Spleen (tissue), 11 donors: Measurements from ENCODE around the gene GLYATL1. TPM values are rescaled to one million over a fixed set of nuclear protein-coding genes. Genes with fewer than 3 reads are reported as not detected.

Experiments
- DNase-seq: peaks from one replicate; pipeline ENCODE4 v3.0.0-alpha.2; 2020
- H3K27ac ChIP-seq, 8 donors: fragments of 200-600 bp; sonication (generic) in 7 of 8; 1 replicate in 4 of 8; 2 replicates in 4 of 8; pipeline versions ENCODE4 v1.5.0 to v1.8.0; 2016 to 2021; ENCODE audit warnings: inconsistent platforms in 4 of 8, mild to moderate bottlenecking in 4 of 8, moderate library complexity in 1 of 8
- H3K27me3 ChIP-seq, 7 donors: fragments of 200-600 bp; sonication (generic) in 6 of 7; replicated peaks in 1 of 7; 1 replicate in 4 of 7; 2 replicates in 3 of 7; pipeline versions ENCODE4 v1.5.0 to v1.8.0; 2016 to 2021; ENCODE audit warnings: inconsistent platforms in 3 of 7, mild to moderate bottlenecking in 1 of 7
- H3K36me3 ChIP-seq, 6 donors: fragments of 200-600 bp; sonication (generic) in 5 of 6; 1 replicate in 4 of 6; 2 replicates in 2 of 6; pipeline versions ENCODE4 v1.5.0 to v1.8.0; 2016 to 2021; ENCODE audit warnings: inconsistent platforms in 2 of 6
- H3K4me1 ChIP-seq, 6 donors: fragments of 200-600 bp; sonication (generic) in 5 of 6; 1 replicate in 3 of 6; 2 replicates in 3 of 6; pipeline versions ENCODE4 v1.5.0 to v1.8.0; 2016 to 2021; ENCODE audit warnings: inconsistent platforms in 3 of 6
- H3K4me3 ChIP-seq, 8 donors: fragments of 200-600 bp; sonication (generic) in 7 of 8; 1 replicate in 4 of 8; 2 replicates in 4 of 8; pipeline versions ENCODE4 v1.5.0 to v1.8.0; 2016 to 2021; ENCODE audit warnings: inconsistent platforms in 4 of 8, mild to moderate bottlenecking in 4 of 8, moderate library complexity in 2 of 8
- H3K9me3 ChIP-seq, 8 donors: fragments of 200-600 bp; sonication (generic) in 7 of 8; 1 replicate in 4 of 8; 2 replicates in 4 of 8; pipeline versions ENCODE4 v1.5.0 to v1.8.0; 2016 to 2021; ENCODE audit warnings: inconsistent platforms in 4 of 8
- POLR2A ChIP-seq, 3 donors: fragments of 450-650 bp; IDR thresholded peaks; one replicate each; pipeline ENCODE4 v1.5.1; 2017; ENCODE audit warnings: antibody characterized with exemption in 3 of 3, mild to moderate bottlenecking in 1 of 3
- POLR2AphosphoS5 ChIP-seq, 3 donors: sonication (generic); formaldehyde crosslinking; IDR thresholded peaks; one replicate each; pipeline ENCODE4 v1.5.1; 2017; ENCODE audit warnings: antibody characterized with exemption in 3 of 3
- WGBS, 5 donors: extraction: QIAGEN DNeasy Blood & Tissue Kit in 3 of 5; methylation state at CpG; one replicate each; pipeline versions ENCODE4 v1.1.5 to v1.1.7; 2013 to 2018; 5-methylcytosine and 5-hydroxymethylcytosine counted together
- intact Hi-C: fragments of 100-400 bp; cut with DNase I; formaldehyde crosslinking; loops from one replicate; pipeline ENCODE4 v1.15.0; 2023; ENCODE audit warnings: low total_unique reads
- polyA plus RNA-seq, 3 donors: library from polyadenylated mRNA; stranded (reverse); fragments of 200-250 nt; gene quantifications; one replicate each; pipeline ENCODE4 v1.2.1, GENCODE V29; 2013
- total RNA-seq, 7 donors: library from RNA; depleted of rRNA in 3 of 7; stranded (reverse); fragments of >200 nt in 3 of 7; fragmentation: NEBNext Ultra II Directional in 4 of 7; extraction: Animal tissue kit (Norgen Biotek cat#: 25700) in 4 of 7; gene quantifications; one replicate each; pipeline versions ENCODE4 v1.1.0 to v1.2.1, GENCODE V29; 2016 to 2021
- TF ChIP-seq, protein P1 (sequence below), 11 experiments: fragments of 200-600 bp in 7 of 11; fragments of 450-650 bp in 4 of 11; sonication (generic) in 4 of 11; IDR thresholded peaks in 8 of 11; conservative IDR thresholded peaks in 3 of 11; 1 replicate in 7 of 11; 2 replicates in 4 of 11; pipeline versions ENCODE4 v1.4.0 to v1.8.0; 2016 to 2021; ENCODE audit warnings: antibody characterized with exemption in 11 of 11, inconsistent platforms in 4 of 11, mild to moderate bottlenecking in 1 of 11
- donor health status: healthy with polysubstance abuse.
- donor health status: DM: no; HTN: no; CAD: no; lungs with moderate emphysema.
- donor health status: DM: no; HTN: no; CAD: no.
- donor health status: Bipolar disorder and iron deficiency.
- donor health status: healthy.
- donor health status: DM: no; HTN: no; CAD: no.
- donor health status: DM: yes; HTN: yes; CAD: no.

Gene GLYATL1
- total and polyA plus RNA-seq, 10 donors = not detected

DNA sequence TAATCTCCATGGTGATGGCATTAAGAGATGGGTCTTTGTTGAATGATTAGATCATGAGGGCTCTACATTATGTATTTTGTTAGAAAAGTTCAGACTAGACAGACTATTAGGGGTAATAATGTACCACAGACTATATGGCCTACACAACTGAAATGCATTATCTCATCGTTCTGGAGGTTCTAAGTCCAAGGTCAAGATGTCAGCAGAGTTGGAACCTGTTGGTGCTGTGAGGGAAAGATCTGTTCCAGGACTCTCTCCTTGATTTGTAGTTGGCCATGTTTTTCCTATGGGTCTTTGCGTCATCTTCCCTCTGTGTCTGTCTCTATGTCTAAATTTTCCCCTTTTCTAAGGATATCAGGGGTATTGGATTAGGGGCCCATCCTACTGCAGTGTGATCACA lies 8.4 kb upstream of the GLYATL1 start:
- peaks cover 0 to 26% (median 0%) of the 10 kb centered on the region in 7 donors for H3K27me3 ChIP-seq
- no peak overlapping the region for H3K4me3 ChIP-seq
- no peaks in the 10 kb centered on the region for H3K36me3 ChIP-seq
- 72 to 92% (median 83%) methylated on average over 2 of the region's 2 CpGs for WGBS, 5 donors
- DNase-seq = no peak
- H3K9me3 ChIP-seq = no peaks in the 10 kb centered on the region
- intact Hi-C loops = no loop called here
- no peak overlapping the region for H3K27ac ChIP-seq
- peaks cover 0 to 13% (median 0%) of the 10 kb centered on the region in 6 donors for H3K4me1 ChIP-seq
- TF ChIP-seq, protein P1, sequence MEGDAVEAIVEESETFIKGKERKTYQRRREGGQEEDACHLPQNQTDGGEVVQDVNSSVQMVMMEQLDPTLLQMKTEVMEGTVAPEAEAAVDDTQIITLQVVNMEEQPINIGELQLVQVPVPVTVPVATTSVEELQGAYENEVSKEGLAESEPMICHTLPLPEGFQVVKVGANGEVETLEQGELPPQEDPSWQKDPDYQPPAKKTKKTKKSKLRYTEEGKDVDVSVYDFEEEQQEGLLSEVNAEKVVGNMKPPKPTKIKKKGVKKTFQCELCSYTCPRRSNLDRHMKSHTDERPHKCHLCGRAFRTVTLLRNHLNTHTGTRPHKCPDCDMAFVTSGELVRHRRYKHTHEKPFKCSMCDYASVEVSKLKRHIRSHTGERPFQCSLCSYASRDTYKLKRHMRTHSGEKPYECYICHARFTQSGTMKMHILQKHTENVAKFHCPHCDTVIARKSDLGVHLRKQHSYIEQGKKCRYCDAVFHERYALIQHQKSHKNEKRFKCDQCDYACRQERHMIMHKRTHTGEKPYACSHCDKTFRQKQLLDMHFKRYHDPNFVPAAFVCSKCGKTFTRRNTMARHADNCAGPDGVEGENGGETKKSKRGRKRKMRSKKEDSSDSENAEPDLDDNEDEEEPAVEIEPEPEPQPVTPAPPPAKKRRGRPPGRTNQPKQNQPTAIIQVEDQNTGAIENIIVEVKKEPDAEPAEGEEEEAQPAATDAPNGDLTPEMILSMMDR (IDR thresholded peaks at IDR 0.05 in 8 of 11, conservative IDR thresholded peaks at IDR 0.05 in 3 of 11) = no peak
- TF ChIP-seq POLR2A (IDR thresholded peaks at IDR 0.05) (no peak), POLR2AphosphoS5 (IDR thresholded peaks at IDR 0.05) (no peak)

DNA sequence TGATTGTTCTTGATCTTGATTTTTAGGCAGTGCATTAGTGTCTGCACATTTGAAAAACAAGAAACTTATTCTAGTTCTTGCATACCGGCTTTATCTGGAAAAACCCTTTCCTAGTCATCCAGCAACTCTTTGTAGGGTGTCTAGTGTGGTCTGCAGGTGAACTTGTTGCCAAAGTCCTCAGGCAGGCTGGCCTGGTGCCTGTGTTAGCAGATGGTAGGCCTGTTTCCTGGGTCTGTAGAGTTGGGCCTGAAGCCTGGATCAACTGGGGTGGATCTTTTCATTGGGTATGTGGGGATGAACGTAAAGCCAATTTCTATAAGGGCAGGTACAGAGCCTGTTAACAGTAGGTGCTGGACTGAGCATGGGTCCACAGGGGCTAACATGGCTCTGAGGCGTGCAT lies 5.6 kb upstream of the GLYATL1 start:
- 77 to 91% (median 82%) methylated on average over 3 of the region's 3 CpGs for WGBS, 5 donors
- Histone ChIP-seq H3K36me3 (no peaks in the 10 kb centered on the region), H3K9me3 (no peaks in the 10 kb centered on the region), H3K4me1 (no peaks in the 10 kb centered on the region), H3K27me3 (peaks cover 0 to 12% (median 0%) of the 10 kb centered on the region in 7 donors), H3K27ac (no peak overlapping the region), H3K4me3 (no peak overlapping the region)
- intact Hi-C loops = no loop called here
- DNase-seq = no peak
- TF ChIP-seq, protein P1 (IDR thresholded peaks at IDR 0.05 in 8 of 11, conservative IDR thresholded peaks at IDR 0.05 in 3 of 11) = no peak
- TF ChIP-seq POLR2AphosphoS5 (IDR thresholded peaks at IDR 0.05) (no peak), POLR2A (IDR thresholded peaks at IDR 0.05) (no peak)

DNA sequence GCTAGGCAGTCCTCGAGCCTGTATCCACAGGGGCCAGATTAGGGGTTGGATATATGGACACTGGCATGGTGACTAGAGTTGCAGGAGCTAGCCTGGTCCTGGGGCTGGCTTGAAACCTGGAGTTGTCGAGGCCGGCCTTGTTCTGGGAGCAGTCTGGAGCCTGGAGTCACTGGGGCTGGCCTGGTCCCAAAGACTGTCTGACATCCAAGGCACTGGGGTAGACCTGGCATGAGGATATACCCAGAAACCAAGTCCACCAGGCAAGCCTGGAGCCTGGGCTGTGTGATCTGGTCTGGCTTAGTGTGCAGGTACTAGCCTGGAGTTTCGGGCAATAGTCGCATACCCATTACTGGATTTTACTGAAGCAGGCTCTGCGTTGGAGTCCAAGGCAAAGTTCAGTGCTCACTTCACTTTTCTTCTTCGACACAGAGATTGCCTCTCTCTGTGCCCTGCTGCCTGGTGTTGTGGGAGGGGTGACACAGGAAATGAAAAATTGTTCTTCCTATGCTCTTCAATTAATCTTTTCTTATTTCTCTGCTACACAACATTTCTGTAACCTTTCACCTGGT lies 4.3 kb upstream of the GLYATL1 start:
- intact Hi-C loops = no loop called here
- TF ChIP-seq POLR2A (IDR thresholded peaks at IDR 0.05) (no peak), POLR2AphosphoS5 (IDR thresholded peaks at IDR 0.05) (no peak)
- TF ChIP-seq, protein P1 (IDR thresholded peaks at IDR 0.05 in 8 of 11, conservative IDR thresholded peaks at IDR 0.05 in 3 of 11) = no peak
- H3K9me3 ChIP-seq = no peaks in the 10 kb centered on the region

DNA sequence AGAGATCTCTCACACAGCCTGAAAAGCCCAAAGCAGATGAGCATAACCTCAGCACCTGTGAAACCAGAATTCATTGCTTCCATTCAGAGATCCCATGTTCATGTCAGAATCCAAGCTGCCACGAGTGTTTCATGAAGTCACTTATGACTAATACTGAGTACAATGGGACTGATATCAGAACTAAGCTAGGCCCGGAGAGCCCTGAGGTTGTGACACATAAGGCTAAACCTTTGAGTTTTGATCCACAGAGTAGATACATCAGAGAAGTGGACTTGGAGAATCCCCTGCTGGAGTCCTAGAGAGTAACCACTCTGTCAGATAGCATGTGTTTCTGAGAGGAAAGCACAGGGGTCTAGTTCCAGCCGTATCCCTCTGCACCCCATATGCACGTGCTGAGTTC lies 890 bp upstream of the GLYATL1 start:
- Histone ChIP-seq H3K36me3 (no peaks in the 10 kb centered on the region), H3K27me3 (no peaks in the 10 kb centered on the region), H3K9me3 (no peaks in the 10 kb centered on the region), H3K27ac (no peak overlapping the region), H3K4me3 (no peak overlapping the region), H3K4me1 (no peaks in the 10 kb centered on the region)
- intact Hi-C loops = no loop called here
- WGBS, 5 donors = 53 to 86% (median 67%) methylated on average over 4 of the region's 4 CpGs
- no peak for TF ChIP-seq POLR2A (IDR thresholded peaks at IDR 0.05)
- TF ChIP-seq, protein P1 (IDR thresholded peaks at IDR 0.05 in 8 of 11, conservative IDR thresholded peaks at IDR 0.05 in 3 of 11) = no peak
- no peak for TF ChIP-seq POLR2AphosphoS5 (IDR thresholded peaks at IDR 0.05)
- DNase-seq = no peak

More for the DNA sequence above, 4.3 kb upstream of the GLYATL1 start:
- H3K27ac ChIP-seq = no peak overlapping the region
- H3K4me3 ChIP-seq = no peak overlapping the region
- H3K4me1 ChIP-seq = no peaks in the 10 kb centered on the region
- no peak for DNase-seq
- peaks cover 0 to under 1% (median 0%) of the 10 kb centered on the region in 7 donors for H3K27me3 ChIP-seq
- H3K36me3 ChIP-seq = no peaks in the 10 kb centered on the region
- 89 to 93% (median 92%) methylated on average over 5 to 7 of the region's 7 CpGs for WGBS, 5 donors
